Esophagus muscularis mucosa (tissue), 4 donors: ENCODE results near the gene APPL2.

ENCODE experiments used
- EP300 ChIP-seq: sonication (generic); formaldehyde crosslinking; IDR thresholded peaks from one replicate; pipeline ENCODE4 v1.6.1; 2017; ENCODE audit warnings: antibody characterized with exemption
- POLR2AphosphoS5 ChIP-seq, 2 donors: sonication (generic); formaldehyde crosslinking; IDR thresholded peaks; one replicate each; pipeline ENCODE4 v1.6.1; 2017; ENCODE audit warnings: antibody characterized with exemption in 2 of 2
- TF ChIP-seq, protein P1 (sequence below), 3 experiments: fragments of 200-600 bp in 2 of 3; fragments of 450-650 bp in 1 of 3; sonication (generic) in 2 of 3; IDR thresholded peaks; one replicate each; pipeline ENCODE4 v1.5.1; 2017 to 2019; ENCODE audit warnings: antibody characterized with exemption in 3 of 3, mild to moderate bottlenecking in 2 of 3, moderate library complexity in 1 of 3

DNA sequence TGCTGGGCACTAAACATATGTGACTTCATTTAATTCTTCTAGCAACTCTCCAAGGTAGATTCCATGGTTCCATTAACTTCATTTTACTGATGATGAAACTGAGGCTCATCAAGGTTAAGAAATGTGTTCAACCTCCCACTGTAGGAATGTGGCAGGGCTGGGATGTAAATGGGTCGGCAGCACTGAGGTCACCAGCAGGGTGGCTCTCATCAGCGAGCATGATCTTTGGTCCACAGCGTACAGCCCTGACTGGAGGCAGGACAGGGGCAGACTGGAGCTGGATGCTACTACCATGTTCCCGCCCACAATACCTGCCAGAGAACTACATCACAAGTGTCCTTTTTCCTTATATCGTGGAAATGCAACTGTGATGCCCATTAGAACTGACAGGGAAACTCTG lies 4.6 kb downstream of the APPL2 start:
- no peak for TF ChIP-seq POLR2AphosphoS5 (IDR thresholded peaks at IDR 0.05)
- TF ChIP-seq, protein P1, sequence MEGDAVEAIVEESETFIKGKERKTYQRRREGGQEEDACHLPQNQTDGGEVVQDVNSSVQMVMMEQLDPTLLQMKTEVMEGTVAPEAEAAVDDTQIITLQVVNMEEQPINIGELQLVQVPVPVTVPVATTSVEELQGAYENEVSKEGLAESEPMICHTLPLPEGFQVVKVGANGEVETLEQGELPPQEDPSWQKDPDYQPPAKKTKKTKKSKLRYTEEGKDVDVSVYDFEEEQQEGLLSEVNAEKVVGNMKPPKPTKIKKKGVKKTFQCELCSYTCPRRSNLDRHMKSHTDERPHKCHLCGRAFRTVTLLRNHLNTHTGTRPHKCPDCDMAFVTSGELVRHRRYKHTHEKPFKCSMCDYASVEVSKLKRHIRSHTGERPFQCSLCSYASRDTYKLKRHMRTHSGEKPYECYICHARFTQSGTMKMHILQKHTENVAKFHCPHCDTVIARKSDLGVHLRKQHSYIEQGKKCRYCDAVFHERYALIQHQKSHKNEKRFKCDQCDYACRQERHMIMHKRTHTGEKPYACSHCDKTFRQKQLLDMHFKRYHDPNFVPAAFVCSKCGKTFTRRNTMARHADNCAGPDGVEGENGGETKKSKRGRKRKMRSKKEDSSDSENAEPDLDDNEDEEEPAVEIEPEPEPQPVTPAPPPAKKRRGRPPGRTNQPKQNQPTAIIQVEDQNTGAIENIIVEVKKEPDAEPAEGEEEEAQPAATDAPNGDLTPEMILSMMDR (IDR thresholded peaks at IDR 0.05): no peak
- no peak for TF ChIP-seq EP300
